Heart left ventricle (tissue), 13 donors: ENCODE results near the gene HDGFL3.

Experiments
- POLR2A ChIP-seq, 2 donors: fragments of 450-650 bp; IDR thresholded peaks; one replicate each; pipeline ENCODE4 v1.6.1; 2017; ENCODE audit warnings: antibody characterized with exemption in 2 of 2, mild to moderate bottlenecking in 2 of 2, moderate library complexity in 2 of 2
- TF ChIP-seq, protein P1 (sequence below), 12 donors: fragments of 200-600 bp; sonication (generic) in 4 of 12; IDR thresholded peaks; one replicate each; pipeline versions ENCODE4 v1.5.0 to v1.8.0; 2018 to 2022; ENCODE audit warnings: antibody characterized with exemption in 12 of 12, mild to moderate bottlenecking in 5 of 12
- donor health status: ischemic (EF 13 %, LVEDD 7.1; RV severe dilation, severe dysfunction).
- donor health status: DM: no; HTN: yes; CAD: no.
- donor health status: DM: no; HTN: no; CAD: no.
- donor health status: ischemic (EF 25% LVEDD 6.9; RV normal size, moderate dysfunction).
- donor health status: ischemic (EF 25% LVEDD 5.7; RV mildly dilated, moderate dysfunction).
- donor health status: ischemic (EF 35%, LVEDD 5.7; RV mildly dilated, moderate dysfunction).
- donor health status: nonischemic (EF 11% LVEDD 7.7; RV severe dilation, severe dysfunction).
- donor health status: DM: yes; HTN: yes; CAD: no.
- donor health status: PGD.
- donor health status: ischemic (EF 29% LVEDD 5.4; RV normal size, mild dysfunction).
- donor health status: nonischemic (EF 23%, LVEDD 6.1; RV moderate dilation, normal function).

DNA sequence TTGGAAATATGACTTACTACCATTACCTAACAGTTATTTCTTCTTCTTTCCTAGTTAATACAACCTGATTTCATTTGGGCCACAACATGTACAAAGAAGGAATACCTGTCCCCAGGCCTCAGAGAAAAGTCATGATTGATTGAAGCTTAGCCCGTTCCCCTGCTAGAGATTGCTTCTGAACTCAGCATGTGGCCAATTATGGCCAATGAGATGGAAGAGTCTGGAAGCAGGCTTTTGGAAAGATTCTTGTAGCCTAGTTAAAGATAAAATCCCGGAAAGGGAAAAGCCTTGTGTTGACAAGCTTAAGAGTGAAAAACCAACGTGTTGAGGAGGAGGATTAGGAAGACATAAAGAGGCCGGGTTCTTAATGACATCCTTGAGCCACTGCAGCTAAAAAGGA is 117.2 kb downstream of the HDGFL3 start:
- TF ChIP-seq, protein P1, sequence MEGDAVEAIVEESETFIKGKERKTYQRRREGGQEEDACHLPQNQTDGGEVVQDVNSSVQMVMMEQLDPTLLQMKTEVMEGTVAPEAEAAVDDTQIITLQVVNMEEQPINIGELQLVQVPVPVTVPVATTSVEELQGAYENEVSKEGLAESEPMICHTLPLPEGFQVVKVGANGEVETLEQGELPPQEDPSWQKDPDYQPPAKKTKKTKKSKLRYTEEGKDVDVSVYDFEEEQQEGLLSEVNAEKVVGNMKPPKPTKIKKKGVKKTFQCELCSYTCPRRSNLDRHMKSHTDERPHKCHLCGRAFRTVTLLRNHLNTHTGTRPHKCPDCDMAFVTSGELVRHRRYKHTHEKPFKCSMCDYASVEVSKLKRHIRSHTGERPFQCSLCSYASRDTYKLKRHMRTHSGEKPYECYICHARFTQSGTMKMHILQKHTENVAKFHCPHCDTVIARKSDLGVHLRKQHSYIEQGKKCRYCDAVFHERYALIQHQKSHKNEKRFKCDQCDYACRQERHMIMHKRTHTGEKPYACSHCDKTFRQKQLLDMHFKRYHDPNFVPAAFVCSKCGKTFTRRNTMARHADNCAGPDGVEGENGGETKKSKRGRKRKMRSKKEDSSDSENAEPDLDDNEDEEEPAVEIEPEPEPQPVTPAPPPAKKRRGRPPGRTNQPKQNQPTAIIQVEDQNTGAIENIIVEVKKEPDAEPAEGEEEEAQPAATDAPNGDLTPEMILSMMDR (IDR thresholded peaks at IDR 0.05), result no peak
- no peak for TF ChIP-seq POLR2A (IDR thresholded peaks at IDR 0.05)
